ENCODE measurements around the gene LRRK1. TPM values are rescaled to one million over a fixed set of nuclear protein-coding genes. Genes with fewer than 3 reads are reported as not detected.

LRRK1 gene
- total RNA-seq, 4 donors from 2014 or later = 17.0 to 46.3 (median 26.4) TPM

DNA sequence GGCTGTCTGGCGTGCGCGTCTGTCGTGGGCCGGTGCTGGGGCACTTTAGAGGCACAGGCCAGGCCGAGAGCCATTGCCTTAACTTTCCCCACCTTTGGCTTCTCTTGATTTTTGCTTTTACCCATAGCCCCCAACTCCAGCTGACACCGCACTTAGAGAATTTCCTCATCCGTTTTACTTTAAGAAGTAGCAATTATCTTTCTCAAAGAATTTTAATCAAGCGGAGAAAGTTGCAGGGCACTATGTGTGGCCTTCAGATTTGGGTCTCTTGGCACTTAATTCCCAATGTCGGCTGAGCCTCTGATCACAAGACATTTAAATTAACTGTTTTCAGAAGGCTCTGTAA, 38.3 kb upstream of the LRRK1 start:
- H3K27ac ChIP-seq = no peak overlapping the region

DNA sequence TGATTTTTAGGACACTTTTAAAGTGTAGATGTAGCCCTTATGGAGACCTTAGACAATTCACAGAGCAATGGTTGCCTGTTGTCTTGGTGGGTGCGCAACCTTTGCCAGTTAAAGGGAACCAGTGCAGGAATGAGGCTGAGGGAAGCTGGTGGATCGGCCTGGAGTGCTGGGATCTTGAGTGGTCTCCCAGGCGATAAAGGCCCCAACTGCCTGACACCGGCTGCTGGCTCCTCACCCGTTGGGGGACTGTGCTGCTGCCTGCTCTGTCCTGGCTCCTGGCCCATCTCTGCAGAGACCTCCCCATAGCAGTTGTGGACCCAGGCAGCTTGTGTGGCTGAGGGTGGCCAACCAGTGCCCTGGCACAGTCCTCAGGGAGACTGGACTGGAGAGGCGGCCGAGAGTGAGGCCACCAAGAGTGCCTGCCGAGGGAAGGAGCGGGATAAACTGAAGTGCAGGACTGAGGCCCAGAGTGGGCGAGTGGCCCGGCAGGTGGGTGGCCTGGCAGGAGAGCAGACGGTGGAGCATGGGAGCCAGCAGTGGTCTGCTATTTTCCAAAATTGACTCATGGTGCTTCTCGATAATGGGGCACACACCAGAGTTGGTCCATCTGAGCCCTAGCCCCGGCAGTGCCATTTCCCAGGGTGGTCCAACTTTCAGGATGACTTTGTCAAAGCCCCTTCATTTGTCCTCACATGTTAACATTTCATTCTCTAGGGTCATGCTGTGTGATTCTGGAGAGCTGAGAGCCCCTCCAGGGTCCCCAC, 37.4 kb upstream of the LRRK1 start:
- H3K27ac ChIP-seq = no peak overlapping the region
- H3K4me3 ChIP-seq = no peak overlapping the region
- WGBS = 94% methylated on average over 14 of the region's 14 CpGs

More for the DNA sequence above, 38.3 kb upstream of the LRRK1 start:
- Histone ChIP-seq H3K27me3 (peaks cover 31% of the 10 kb centered on the region), H3K9me3 (no peaks in the 10 kb centered on the region), H3K4me3 (peak overlapping the region; percentile 60), H3K36me3 (no peaks in the 10 kb centered on the region), H3K4me1 (peaks cover 16% of the 10 kb centered on the region)
- TF ChIP-seq, protein P1, sequence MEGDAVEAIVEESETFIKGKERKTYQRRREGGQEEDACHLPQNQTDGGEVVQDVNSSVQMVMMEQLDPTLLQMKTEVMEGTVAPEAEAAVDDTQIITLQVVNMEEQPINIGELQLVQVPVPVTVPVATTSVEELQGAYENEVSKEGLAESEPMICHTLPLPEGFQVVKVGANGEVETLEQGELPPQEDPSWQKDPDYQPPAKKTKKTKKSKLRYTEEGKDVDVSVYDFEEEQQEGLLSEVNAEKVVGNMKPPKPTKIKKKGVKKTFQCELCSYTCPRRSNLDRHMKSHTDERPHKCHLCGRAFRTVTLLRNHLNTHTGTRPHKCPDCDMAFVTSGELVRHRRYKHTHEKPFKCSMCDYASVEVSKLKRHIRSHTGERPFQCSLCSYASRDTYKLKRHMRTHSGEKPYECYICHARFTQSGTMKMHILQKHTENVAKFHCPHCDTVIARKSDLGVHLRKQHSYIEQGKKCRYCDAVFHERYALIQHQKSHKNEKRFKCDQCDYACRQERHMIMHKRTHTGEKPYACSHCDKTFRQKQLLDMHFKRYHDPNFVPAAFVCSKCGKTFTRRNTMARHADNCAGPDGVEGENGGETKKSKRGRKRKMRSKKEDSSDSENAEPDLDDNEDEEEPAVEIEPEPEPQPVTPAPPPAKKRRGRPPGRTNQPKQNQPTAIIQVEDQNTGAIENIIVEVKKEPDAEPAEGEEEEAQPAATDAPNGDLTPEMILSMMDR (IDR thresholded peaks at IDR 0.05) = no peak
- TF ChIP-seq EP300 (IDR thresholded peaks at IDR 0.05) (no peak), POLR2AphosphoS5 (IDR thresholded peaks at IDR 0.05) (no peak), POLR2A (IDR thresholded peaks at IDR 0.05) (no peak)
- WGBS = 73% methylated on average over 10 of the region's 10 CpGs
- DNase-seq (ENCODE audit: low spot score in 2 of 2) = no peak

DNA sequence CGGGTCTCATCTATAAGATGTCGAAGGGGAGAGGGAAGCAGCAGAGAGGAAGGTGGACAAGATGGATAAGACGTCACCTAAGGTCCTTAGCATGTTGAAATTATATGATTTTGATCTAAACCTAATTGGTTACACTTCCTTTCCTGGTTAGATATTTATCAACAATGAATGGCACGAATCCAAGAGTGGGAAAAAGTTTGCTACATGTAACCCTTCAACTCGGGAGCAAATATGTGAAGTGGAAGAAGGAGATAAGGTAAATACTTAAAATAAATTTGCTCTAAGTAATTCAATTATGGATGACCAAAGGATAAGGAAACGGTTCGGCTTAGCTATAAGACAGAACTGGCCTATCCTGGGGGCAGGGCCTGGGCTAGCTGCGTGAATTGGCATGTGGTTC, 34.0 kb upstream of the LRRK1 start:
- no peak for DNase-seq (ENCODE audit: low spot score in 2 of 2)
- Histone ChIP-seq H3K27me3 (peaks cover 17% of the 10 kb centered on the region), H3K27ac (no peak overlapping the region), H3K9me3 (no peaks in the 10 kb centered on the region), H3K36me3 (no peaks in the 10 kb centered on the region), H3K4me3 (no peak overlapping the region), H3K4me1 (peaks cover 19% of the 10 kb centered on the region)
- WGBS = 65% methylated on average over 8 of the region's 8 CpGs
- TF ChIP-seq EP300 (IDR thresholded peaks at IDR 0.05) (no peak), POLR2AphosphoS5 (IDR thresholded peaks at IDR 0.05) (no peak), POLR2A (IDR thresholded peaks at IDR 0.05) (no peak)
- TF ChIP-seq, protein P1 (IDR thresholded peaks at IDR 0.05) = no peak

More for the DNA sequence above, 37.4 kb upstream of the LRRK1 start:
- Histone ChIP-seq H3K4me1 (peaks cover 16% of the 10 kb centered on the region), H3K36me3 (no peaks in the 10 kb centered on the region), H3K9me3 (no peaks in the 10 kb centered on the region), H3K27me3 (peaks cover 34% of the 10 kb centered on the region)
- TF ChIP-seq EP300 (IDR thresholded peaks at IDR 0.05) = no peak
- TF ChIP-seq, protein P1 (IDR thresholded peaks at IDR 0.05) = no peak
- TF ChIP-seq POLR2AphosphoS5 (IDR thresholded peaks at IDR 0.05) = no peak
- no peak for TF ChIP-seq POLR2A (IDR thresholded peaks at IDR 0.05)
- peak in 1 of 2 donors; percentile 20 for DNase-seq (ENCODE audit: low spot score in 2 of 2)

DNA sequence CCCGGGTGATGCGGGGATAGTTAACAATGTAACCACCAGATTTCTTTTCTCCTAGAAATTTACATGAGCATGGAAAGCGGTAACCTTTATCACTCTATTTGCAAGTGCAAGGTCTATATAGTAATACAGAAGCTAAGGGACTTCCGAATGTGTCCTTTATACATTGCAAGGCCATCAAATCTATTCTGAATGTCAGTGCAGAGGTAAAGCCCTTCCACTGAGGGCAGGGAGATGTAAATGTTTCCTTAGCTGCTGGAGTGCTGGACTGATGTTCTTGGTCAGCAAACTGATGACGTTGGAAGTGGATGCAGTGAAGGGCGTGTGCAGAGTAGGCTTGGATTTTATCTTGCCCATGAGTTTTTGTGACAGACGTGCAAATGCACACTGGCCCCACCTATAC, 33.3 kb upstream of the LRRK1 start:
- no peak overlapping the region for H3K4me3 ChIP-seq
- peaks cover 14% of the 10 kb centered on the region for H3K4me1 ChIP-seq
- 92% methylated on average over 7 of the region's 7 CpGs for WGBS
- DNase-seq (ENCODE audit: low spot score in 2 of 2) = no peak
- peaks cover 10% of the 10 kb centered on the region for H3K27me3 ChIP-seq
- no peaks in the 10 kb centered on the region for H3K36me3 ChIP-seq
- no peaks in the 10 kb centered on the region for H3K9me3 ChIP-seq
- H3K27ac ChIP-seq = no peak overlapping the region
- no peak for TF ChIP-seq POLR2AphosphoS5 (IDR thresholded peaks at IDR 0.05)
- no peak for TF ChIP-seq EP300 (IDR thresholded peaks at IDR 0.05)
- TF ChIP-seq, protein P1 (IDR thresholded peaks at IDR 0.05) = no peak
- TF ChIP-seq POLR2A (IDR thresholded peaks at IDR 0.05) = no peak

DNA sequence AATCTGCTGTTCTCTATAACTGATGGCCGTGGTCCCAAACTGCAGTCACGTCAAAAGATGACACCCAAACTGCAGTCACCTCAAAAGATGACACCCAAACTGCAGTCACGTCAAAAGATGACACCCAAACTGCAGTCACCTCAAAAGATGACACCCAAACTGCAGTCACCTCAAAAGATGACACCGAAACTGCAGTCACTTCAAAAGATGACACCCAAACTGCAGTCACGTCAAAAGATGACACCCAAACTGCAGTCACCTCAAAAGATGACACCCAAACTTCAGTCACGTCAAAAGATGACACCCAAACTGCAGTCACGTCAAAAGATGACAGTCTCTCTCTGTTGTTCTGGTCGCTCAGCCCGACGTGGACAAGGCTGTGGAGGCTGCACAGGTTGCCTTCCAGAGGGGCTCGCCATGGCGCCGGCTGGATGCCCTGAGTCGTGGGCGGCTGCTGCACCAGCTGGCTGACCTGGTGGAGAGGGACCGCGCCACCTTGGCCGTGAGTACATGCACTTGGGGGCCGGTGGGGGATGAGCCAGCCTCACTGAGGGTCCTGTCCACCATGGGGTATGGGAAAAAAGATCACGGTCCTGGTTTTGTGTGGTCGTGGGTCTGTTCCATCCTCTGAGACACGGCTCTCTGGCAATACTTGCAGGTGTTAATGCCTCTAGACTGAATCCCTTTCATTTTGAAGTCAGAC, 31.8 kb upstream of the LRRK1 start:
- TF ChIP-seq EP300 (IDR thresholded peaks at IDR 0.05) = no peak
- TF ChIP-seq POLR2A (IDR thresholded peaks at IDR 0.05) = no peak
- TF ChIP-seq, protein P1 (IDR thresholded peaks at IDR 0.05) = no peak
- no peak for TF ChIP-seq POLR2AphosphoS5 (IDR thresholded peaks at IDR 0.05)
- WGBS = 67% methylated on average over 7 of the region's 22 CpGs
- no peak overlapping the region for H3K27ac ChIP-seq

More for the DNA sequence above, 31.8 kb upstream of the LRRK1 start:
- H3K27me3 ChIP-seq = peaks cover 4% of the 10 kb centered on the region
- H3K4me1 ChIP-seq = peaks cover 14% of the 10 kb centered on the region
- H3K9me3 ChIP-seq = no peaks in the 10 kb centered on the region
- H3K36me3 ChIP-seq = no peaks in the 10 kb centered on the region
- peak; percentile 32 to 71 for DNase-seq (ENCODE audit: low spot score in 2 of 2)
- no peak overlapping the region for H3K4me3 ChIP-seq
